Skeletal muscle tissue (tissue), 5 donors: ENCODE data around the gene C1QTNF4. TPM values are rescaled to one million over a fixed set of nuclear protein-coding genes. Genes with fewer than 3 reads are reported as not detected.

ENCODE experiments used
- H3K27ac ChIP-seq: one replicate; pipeline ENCODE4 v1.7.0; 2013; ENCODE audit warnings: mild to moderate bottlenecking, low read depth, low read length, inconsistent platforms
- H3K27me3 ChIP-seq, 3 donors: one replicate each; pipeline ENCODE4 v1.7.0; 2013; ENCODE audit warnings: low read length in 3 of 3; ENCODE audit not compliant: control insufficient read depth in 3 of 3, insufficient read depth in 3 of 3
- H3K36me3 ChIP-seq, 3 donors: one replicate each; pipeline ENCODE4 v1.7.0; 2013; ENCODE audit warnings: low read length in 3 of 3; ENCODE audit not compliant: control insufficient read depth in 3 of 3, insufficient read depth in 3 of 3
- H3K4me1 ChIP-seq, 3 donors: one replicate each; pipeline ENCODE4 v1.7.0; 2013; ENCODE audit warnings: low read length in 3 of 3, mild to moderate bottlenecking in 3 of 3; ENCODE audit not compliant: control insufficient read depth in 3 of 3, insufficient read depth in 3 of 3
- H3K4me3 ChIP-seq, 3 donors: one replicate each; pipeline ENCODE4 v1.7.0; 2013; ENCODE audit warnings: low read length in 3 of 3
- H3K9ac ChIP-seq, 3 donors: one replicate each; pipeline ENCODE4 v1.7.0; 2013; ENCODE audit warnings: low read length in 3 of 3, mild to moderate bottlenecking in 3 of 3, moderate library complexity in 2 of 3, low read depth in 1 of 3
- H3K9me3 ChIP-seq, 3 donors: one replicate each; pipeline ENCODE4 v1.7.0; 2013; ENCODE audit warnings: low read length in 3 of 3; ENCODE audit not compliant: control insufficient read depth in 3 of 3
- small RNA-seq: library from RNA; depleted of rRNA; stranded (forward); fragments of <200 nt; gene quantifications from one replicate; pipeline ENCODE3, GENCODE V24; 2014
- total RNA-seq: library from RNA; depleted of rRNA; stranded (reverse); fragments of >200 nt; gene quantifications from one replicate; pipeline ENCODE4 v1.2.3, GENCODE V29; 2014
- donor health status: Osteomylitis.

Gene C1QTNF4
- total RNA-seq, 1 donor from 2014 or later: 6.8 TPM

DNA sequence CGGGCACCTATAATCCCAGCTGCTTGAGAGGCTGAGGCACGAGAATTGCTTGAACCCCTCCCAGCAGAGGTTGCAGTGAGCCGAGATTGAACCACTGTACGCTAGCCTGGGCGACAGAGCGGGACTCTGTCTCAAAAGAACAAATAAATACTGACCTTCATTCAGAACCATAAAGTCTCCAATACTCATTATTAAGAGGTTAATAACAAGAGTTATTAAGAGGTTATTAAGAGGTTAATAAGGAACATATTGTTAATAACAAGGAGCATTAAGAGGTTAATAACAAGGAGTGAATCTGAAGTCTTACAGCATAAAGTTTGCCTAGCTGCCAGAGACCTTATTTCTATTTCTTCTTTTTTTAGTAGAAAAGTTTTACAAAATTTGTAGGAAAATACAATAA, 48.9 kb downstream of the C1QTNF4 start:
- Histone ChIP-seq H3K27me3 (no peaks in the 10 kb centered on the region), H3K9me3 (no peaks in the 10 kb centered on the region), H3K27ac (no peak overlapping the region), H3K36me3 (no peaks in the 10 kb centered on the region), H3K4me3 (no peak overlapping the region), H3K4me1 (peaks cover 26 to 30% (median 28%) of the 10 kb centered on the region in 3 donors), H3K9ac (no peak overlapping the region)

DNA sequence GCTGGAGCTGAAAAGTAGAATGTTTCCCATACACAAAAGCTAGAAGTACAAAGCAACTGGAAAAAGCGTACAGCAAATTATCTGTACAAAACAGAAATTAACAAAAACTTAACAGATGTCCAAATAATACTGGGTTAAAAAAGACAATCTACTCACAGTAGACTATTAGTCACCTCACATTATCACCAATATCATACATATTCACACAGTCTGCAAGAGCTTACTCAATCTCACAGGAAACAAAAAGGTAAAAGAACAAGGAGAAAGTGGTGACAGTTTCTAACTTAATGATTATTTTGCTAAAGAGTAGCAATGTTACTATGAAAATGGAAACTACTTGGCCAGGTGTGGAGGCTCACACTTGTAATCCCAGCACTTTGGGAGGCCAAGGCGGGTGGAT, 53.1 kb downstream of the C1QTNF4 start:
- Histone ChIP-seq H3K27ac (no peak overlapping the region), H3K27me3 (no peaks in the 10 kb centered on the region), H3K4me3 (no peak overlapping the region), H3K9me3 (no peaks in the 10 kb centered on the region), H3K9ac (no peak overlapping the region), H3K4me1 (peaks cover 28 to 36% (median 31%) of the 10 kb centered on the region in 3 donors), H3K36me3 (no peaks in the 10 kb centered on the region)

- Histone ChIP-seq H3K9ac (no peak overlapping the region), H3K4me1 (peaks cover 28 to 37% (median 31%) of the 10 kb centered on the region in 3 donors), H3K27ac (no peak overlapping the region), H3K36me3 (no peaks in the 10 kb centered on the region), H3K4me3 (no peak overlapping the region), H3K27me3 (no peaks in the 10 kb centered on the region), H3K9me3 (no peaks in the 10 kb centered on the region)
These were observed 54.6 kb downstream of the C1QTNF4 start for GRCh38 chr11:47539681-47540039.

Small RNA genes within 50 kb of the gene (small RNA-seq; reads per million reads assigned to genes)
- gene RN7SL652P (not detected), gene RNU5E-10P (0.21 reads per million)

Other genes with a start within 250 kb of the C1QTNF4 start
- 1.6 TPM for gene MYBPC3, start 241.7 kb downstream of the C1QTNF4 start, total RNA-seq
- 2.6 TPM for gene SPI1, start 215.9 kb downstream of the C1QTNF4 start, total RNA-seq
- 16.7 TPM for gene SLC39A13, start 185.8 kb downstream of the C1QTNF4 start, total RNA-seq
- 146 TPM for gene PSMC3, start 168.0 kb downstream of the C1QTNF4 start, total RNA-seq
- gene RAPSN, start 145.3 kb downstream of the C1QTNF4 start, total RNA-seq: 44.9 TPM
- 74.6 TPM for gene CELF1, start 41.3 kb downstream of the C1QTNF4 start, total RNA-seq
- gene PTPMT1, start 28.8 kb downstream of the C1QTNF4 start, total RNA-seq: 18.8 TPM
- gene KBTBD4, start 15.4 kb downstream of the C1QTNF4 start, total RNA-seq: 19.8 TPM
- 95.5 TPM for gene NDUFS3, start 15.3 kb downstream of the C1QTNF4 start, total RNA-seq
- gene FAM180B, start 7.7 kb downstream of the C1QTNF4 start, total RNA-seq: 2.1 TPM
- 41.2 TPM for gene MTCH2, start 48.1 kb upstream of the C1QTNF4 start, total RNA-seq
- gene AGBL2, start 121.0 kb upstream of the C1QTNF4 start, total RNA-seq: 2.6 TPM
- 71.0 TPM for gene FNBP4, start 172.9 kb upstream of the C1QTNF4 start, total RNA-seq